Activated B cell treated with CpG ODN at 0.5 μM for 24 hours (primary cell): ENCODE measurements around the gene LGALS8. TPM values are rescaled to one million over a fixed set of nuclear protein-coding genes. Genes with fewer than 3 reads are reported as not detected.

Source experiments
- ATAC-seq: fragments of 200-7000 bp; cut with Tn5 transposase; one replicate; pipeline ENCODE4 v1.10.0; 2021; ENCODE audit warnings: low read depth, mild to moderate bottlenecking, moderate library complexity
- CTCF ChIA-PET: fragments of 350-600 bp; sonication (Branson Sonifier 250); formaldehyde crosslinking; loops from one replicate; lab custom pipeline; 2021; ENCODE audit warnings: antibody characterized with exemption; lab: Charles Lee
- POLR2A ChIA-PET: fragments of 350-600 bp; sonication (Branson Sonifier 250); formaldehyde crosslinking; loops from one replicate; lab custom pipeline; 2021; ENCODE audit warnings: antibody characterized with exemption; lab: Charles Lee
- DNase-seq: peaks from one replicate; pipeline ENCODE4 v3.0.0; 2022
- H3K27ac Mint-ChIP-seq: one replicate; pipeline ENCODE4 v1.8.0; 2020; ENCODE audit warnings: mixed read lengths
- H3K27me3 Mint-ChIP-seq: one replicate; pipeline ENCODE4 v1.8.0; 2021; ENCODE audit warnings: mixed read lengths
- H3K36me3 Mint-ChIP-seq: one replicate; pipeline ENCODE4 v1.8.0; 2021; ENCODE audit warnings: low read depth, mixed read lengths
- H3K4me1 Mint-ChIP-seq: one replicate; pipeline ENCODE4 v1.8.0; 2021; ENCODE audit warnings: mixed read lengths
- H3K4me3 Mint-ChIP-seq: one replicate; pipeline ENCODE4 v1.8.0; 2020; ENCODE audit warnings: mild to moderate bottlenecking, mixed read lengths
- H3K9me3 Mint-ChIP-seq: one replicate; pipeline ENCODE4 v1.8.0; 2020; ENCODE audit warnings: mixed read lengths
- CTCF ChIP-seq: fragments of 200-600 bp; IDR thresholded peaks from one replicate; pipeline ENCODE4 v1.8.0; 2022; ENCODE audit warnings: antibody characterized with exemption, mild to moderate bottlenecking
- intact Hi-C: fragments of 100-400 bp; cut with micrococcal nuclease; formaldehyde crosslinking; loops from one replicate; pipeline ENCODE4 v1.15.1; 2024
- total RNA-seq: library from RNA; stranded (reverse); gene quantifications from 2 replicates; pipeline ENCODE4 v1.2.3, GENCODE V29; 2022

The LGALS8 gene
- total RNA-seq, 1 donor from 2014 or later, result 37.4 TPM

DNA sequence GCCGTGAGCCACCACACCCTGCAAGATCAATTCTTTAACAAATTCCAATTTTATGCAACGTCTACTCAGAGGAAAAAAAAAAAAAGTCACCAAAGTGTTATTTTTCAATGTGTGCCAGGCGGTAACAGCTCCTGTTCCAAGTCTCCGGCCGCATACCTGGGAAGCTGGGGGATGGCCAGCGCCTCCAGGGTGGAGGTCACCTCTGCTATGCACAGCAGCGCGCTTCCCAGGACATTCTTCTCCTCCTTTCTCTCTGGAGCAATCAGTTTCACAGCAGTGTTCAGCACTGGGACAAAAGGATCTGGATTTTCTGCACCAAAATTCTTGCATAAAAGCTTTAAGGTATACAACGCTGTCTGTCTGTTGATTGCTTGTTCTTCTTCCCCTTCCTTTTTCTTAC is 34.3 kb downstream of the LGALS8 start:
- CTCF ChIA-PET, result no interaction called here
- Mint-ChIP-seq H3K36me3 (peaks cover 92% of the 10 kb centered on the region), H3K9me3 (no peaks in the 10 kb centered on the region), H3K4me3 (no peak overlapping the region), H3K27ac (no peak overlapping the region), H3K4me1 (no peaks in the 10 kb centered on the region), H3K27me3 (no peaks in the 10 kb centered on the region)
- POLR2A ChIA-PET, result no interaction called here
- ATAC-seq, result no peak
- no peak for TF ChIP-seq CTCF
- intact Hi-C loops, result no loop called here
- DNase-seq, result no peak

- TF ChIP-seq CTCF, result no peak
- intact Hi-C loops, result no loop called here
- ChIA-PET POLR2A (interaction anchor here (0.6 kb wide), 1 partner anchor 1201 kb away, joined by 3 read pairs; no protein-coding TSS in a partner anchor), CTCF (no interaction called here)
- DNase-seq, result no peak
- H3K4me1 Mint-ChIP-seq, result no peaks in the 10 kb centered on the region
- H3K9me3 Mint-ChIP-seq, result no peaks in the 10 kb centered on the region
- H3K4me3 Mint-ChIP-seq, result no peak overlapping the region
- ATAC-seq, result no peak
- no peak overlapping the region for H3K27ac Mint-ChIP-seq
- no peaks in the 10 kb centered on the region for H3K27me3 Mint-ChIP-seq
- peaks cover 93% of the 10 kb centered on the region for H3K36me3 Mint-ChIP-seq
These were observed 35.1 kb downstream of the LGALS8 start for GRCh38 chr1:236558846-236559245.

DNA sequence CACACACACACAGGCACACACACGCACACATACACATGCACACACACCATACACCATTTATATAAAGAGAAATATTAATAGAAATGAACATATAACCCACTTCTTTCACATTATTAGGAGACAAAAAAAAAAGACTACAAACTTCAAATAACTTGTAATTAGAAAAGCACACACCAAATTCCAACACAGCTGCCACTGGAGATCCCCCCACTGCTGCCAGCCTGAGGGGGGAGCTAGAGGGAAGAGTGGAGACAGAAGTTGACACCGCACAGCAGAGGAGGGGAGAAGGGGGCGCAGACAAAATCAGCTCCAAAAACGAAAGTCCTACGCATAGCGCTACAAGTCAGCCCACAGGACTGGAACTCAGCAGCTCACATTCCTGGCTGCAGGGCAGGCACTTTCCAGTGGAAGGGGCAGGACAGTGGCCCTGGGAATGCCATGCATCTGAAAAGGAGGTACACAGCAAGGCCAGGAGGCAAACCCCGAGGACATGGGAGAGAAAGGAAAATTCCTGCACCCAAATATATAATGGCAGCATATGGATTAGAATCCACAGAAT is 36.5 kb downstream of the LGALS8 start:
- H3K36me3 Mint-ChIP-seq, result peaks cover 96% of the 10 kb centered on the region
- POLR2A ChIA-PET, result no interaction called here
- no peaks in the 10 kb centered on the region for H3K9me3 Mint-ChIP-seq
- intact Hi-C loops, result no loop called here
- DNase-seq, result no peak
- no peak for TF ChIP-seq CTCF
- no peak for ATAC-seq
- H3K4me3 Mint-ChIP-seq, result no peak overlapping the region
- no peaks in the 10 kb centered on the region for H3K4me1 Mint-ChIP-seq
- CTCF ChIA-PET, result no interaction called here
- no peaks in the 10 kb centered on the region for H3K27me3 Mint-ChIP-seq
- H3K27ac Mint-ChIP-seq, result no peak overlapping the region

DNA sequence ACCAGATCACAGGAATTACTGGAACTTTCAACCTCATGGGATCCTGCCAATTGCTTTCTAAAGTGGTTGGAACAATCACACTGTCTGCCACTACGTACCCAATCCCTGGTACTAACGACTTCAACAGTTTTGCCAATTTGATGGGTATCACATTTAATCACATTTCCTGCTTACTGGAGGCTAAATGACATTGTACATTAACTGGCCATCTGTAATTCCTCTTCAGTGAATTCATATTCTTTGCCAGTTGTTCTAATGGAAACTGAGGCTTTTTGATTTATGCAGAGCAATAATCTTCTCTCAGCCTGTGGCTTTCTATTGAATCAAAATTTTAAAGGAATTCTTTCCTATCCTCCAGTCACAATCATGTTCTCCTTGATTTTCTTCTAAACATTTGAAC is 38.2 kb downstream of the LGALS8 start:
- H3K9me3 Mint-ChIP-seq, result no peaks in the 10 kb centered on the region
- ChIA-PET CTCF (no interaction called here), POLR2A (no interaction called here)
- no peak for DNase-seq
- no peak for ATAC-seq
- no peak overlapping the region for H3K4me3 Mint-ChIP-seq
- TF ChIP-seq CTCF, result no peak
- H3K36me3 Mint-ChIP-seq, result peaks cover 96% of the 10 kb centered on the region
- H3K4me1 Mint-ChIP-seq, result no peaks in the 10 kb centered on the region
- H3K27ac Mint-ChIP-seq, result no peak overlapping the region
- H3K27me3 Mint-ChIP-seq, result no peaks in the 10 kb centered on the region
- intact Hi-C loops, result no loop called here

DNA sequence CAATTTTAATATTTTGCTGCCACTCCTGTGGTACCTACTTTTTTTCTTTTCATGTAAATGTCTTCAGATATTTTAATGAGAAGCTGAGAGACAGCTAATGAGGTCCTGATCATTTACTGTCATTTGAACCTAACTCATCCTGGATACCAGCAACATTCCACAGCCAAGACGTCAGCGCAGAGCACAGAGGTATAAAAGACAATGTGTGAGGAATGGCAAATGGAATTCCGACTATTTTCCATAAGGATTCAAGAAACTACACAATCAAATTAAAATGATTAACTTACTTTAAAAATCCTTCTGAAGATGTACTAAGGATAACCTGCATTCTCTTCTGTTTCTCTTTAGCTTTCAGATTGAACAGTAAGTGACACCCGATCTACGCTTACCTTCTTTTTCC is 41.7 kb downstream of the LGALS8 start:
- Mint-ChIP-seq H3K9me3 (no peaks in the 10 kb centered on the region), H3K36me3 (peaks cover 94% of the 10 kb centered on the region), H3K4me1 (no peaks in the 10 kb centered on the region), H3K4me3 (no peak overlapping the region), H3K27ac (no peak overlapping the region), H3K27me3 (no peaks in the 10 kb centered on the region)
- POLR2A ChIA-PET, result no interaction called here
- intact Hi-C loops, result no loop called here
- no peak for TF ChIP-seq CTCF
- CTCF ChIA-PET, result no interaction called here
- ATAC-seq (no peak), DNase-seq (no peak)
